H9 (cell line): ENCODE measurements around the gene GHR. TPM values are rescaled to one million over a fixed set of nuclear protein-coding genes. Genes with fewer than 3 reads are reported as not detected.

ENCODE experiments used
- DNase-seq: peaks from one replicate; pipeline ENCODE4 v3.0.0-alpha.2; 2017
- H2AFZ ChIP-seq: one replicate; pipeline ENCODE4 v1.6.1; 2013; ENCODE audit warnings: mild to moderate bottlenecking, low read length, control low read depth, moderate library complexity
- H2AK5ac ChIP-seq: 2 replicates; pipeline ENCODE4 v1.6.1; 2013; ENCODE audit warnings: low read length, control low read depth, mixed read lengths; ENCODE audit not compliant: insufficient read length
- H2BK120ac ChIP-seq: one replicate; pipeline ENCODE4 v1.6.1; 2013; ENCODE audit warnings: low read depth, mild to moderate bottlenecking, low read length, control low read depth, inconsistent platforms; ENCODE audit not compliant: poor library complexity, severe bottlenecking
- H2BK12ac ChIP-seq: 2 replicates; pipeline ENCODE4 v1.6.1; 2013; ENCODE audit warnings: low read length, control low read depth, mixed read lengths, low read depth; ENCODE audit not compliant: insufficient read length
- H2BK15ac ChIP-seq: 2 replicates; pipeline ENCODE4 v1.6.1; 2013; ENCODE audit warnings: low read depth, low read length, control low read depth
- H2BK20ac ChIP-seq: one replicate; pipeline ENCODE4 v1.6.1; 2013; ENCODE audit warnings: low read depth, mild to moderate bottlenecking, low read length, control low read depth, inconsistent platforms; ENCODE audit not compliant: poor library complexity, severe bottlenecking
- H2BK5ac ChIP-seq: 2 replicates; pipeline ENCODE4 v1.6.1; 2013; ENCODE audit warnings: low read length, control low read depth, mixed read lengths; ENCODE audit not compliant: insufficient read length
- H3K14ac ChIP-seq: 2 replicates; pipeline ENCODE4 v1.6.1; 2013; ENCODE audit warnings: low read length, control low read depth; ENCODE audit not compliant: insufficient read depth
- H3K18ac ChIP-seq: 2 replicates; pipeline ENCODE4 v1.6.1; 2013; ENCODE audit warnings: low read depth, mild to moderate bottlenecking, mixed read lengths, low read length, control low read depth; ENCODE audit not compliant: insufficient read length
- H3K23ac ChIP-seq: 2 replicates; pipeline ENCODE4 v1.6.1; 2013; ENCODE audit warnings: low read length, control low read depth, mixed read lengths, low read depth; ENCODE audit not compliant: insufficient read length
- H3K23me2 ChIP-seq: 2 replicates; pipeline ENCODE4 v1.6.1; 2013; ENCODE audit warnings: low read depth, mild to moderate bottlenecking, mixed read lengths, low read length, control low read depth; ENCODE audit not compliant: insufficient read length, poor library complexity, severe bottlenecking
- H3K27ac ChIP-seq: 2 replicates; pipeline ENCODE4 v1.5.1; 2013; ENCODE audit warnings: low read length, control low read depth, mixed read lengths, low read depth; ENCODE audit not compliant: insufficient read length
- H3K27me3 ChIP-seq: 2 replicates; pipeline ENCODE4 v1.6.1; 2013; ENCODE audit warnings: low read length, control low read depth, inconsistent platforms; ENCODE audit not compliant: insufficient read depth
- H3K4ac ChIP-seq: 2 replicates; pipeline ENCODE4 v1.6.1; 2013; ENCODE audit warnings: low read depth, mild to moderate bottlenecking, control low read depth, inconsistent platforms, low read length, moderate library complexity
- H3K4me1 ChIP-seq: 2 replicates; pipeline ENCODE4 v1.6.1; 2013; ENCODE audit warnings: low read length, control low read depth, inconsistent platforms; ENCODE audit not compliant: insufficient read depth
- H3K4me2 ChIP-seq: 2 replicates; pipeline ENCODE4 v1.6.1; 2013; ENCODE audit warnings: low read length, control low read depth, mixed read lengths; ENCODE audit not compliant: insufficient read length, insufficient read depth
- H3K56ac ChIP-seq: 2 replicates; pipeline ENCODE4 v1.6.1; 2013; ENCODE audit warnings: low read depth, mild to moderate bottlenecking, mixed read lengths, low read length, control low read depth; ENCODE audit not compliant: insufficient read length
- H3K79me1 ChIP-seq: 2 replicates; pipeline ENCODE4 v1.6.1; 2013; ENCODE audit warnings: low read depth, mild to moderate bottlenecking, moderate library complexity, low read length, control low read depth, inconsistent platforms; ENCODE audit not compliant: insufficient read depth, poor library complexity, severe bottlenecking
- H3K79me2 ChIP-seq: 2 replicates; pipeline ENCODE4 v1.6.1; 2013; ENCODE audit warnings: low read length, control low read depth, inconsistent platforms; ENCODE audit not compliant: insufficient read depth
- H3K9ac ChIP-seq: 2 replicates; pipeline ENCODE4 v1.6.1; 2013; ENCODE audit warnings: low read length, control low read depth, mixed read lengths; ENCODE audit not compliant: insufficient read length; ENCODE audit errors: extremely low read depth
- H3K9me3 ChIP-seq: one replicate; pipeline ENCODE4 v1.6.1; 2013; ENCODE audit warnings: low read depth, low read length, inconsistent platforms; ENCODE audit not compliant: control insufficient read depth
- H3T11ph ChIP-seq: one replicate; pipeline ENCODE4 v1.6.1; 2013; ENCODE audit warnings: mild to moderate bottlenecking, low read length, control low read depth, inconsistent platforms
- H4K20me1 ChIP-seq: one replicate; pipeline ENCODE4 v1.6.1; 2013; ENCODE audit not compliant: control insufficient read depth, insufficient read length, insufficient read depth
- H4K5ac ChIP-seq: 2 replicates; pipeline ENCODE4 v1.6.1; 2013; ENCODE audit warnings: low read depth, mild to moderate bottlenecking, mixed read lengths, low read length, control low read depth; ENCODE audit not compliant: insufficient read length
- H4K8ac ChIP-seq: replicated peaks from 2 replicates; pipeline ENCODE4 v1.6.1; 2013; ENCODE audit warnings: low read length, control low read depth, mixed read lengths, low read depth; ENCODE audit not compliant: insufficient read length
- H4K91ac ChIP-seq: 2 replicates; pipeline ENCODE4 v1.6.1; 2013; ENCODE audit warnings: low read depth, mild to moderate bottlenecking, moderate library complexity, mixed read lengths, low read length, control low read depth; ENCODE audit not compliant: insufficient read length
- H3K27ac Mint-ChIP-seq, 3 experiments: 2 replicates in 2 of 3; 3 replicates in 1 of 3; pipeline ENCODE4 v1.8.0; 2020 to 2021; ENCODE audit warnings: mixed read lengths in 3 of 3, mild to moderate bottlenecking in 1 of 3, moderate library complexity in 1 of 3
- H3K27me3 Mint-ChIP-seq: 2 replicates; pipeline ENCODE4 v1.8.0; 2021; ENCODE audit warnings: low read depth, mild to moderate bottlenecking, moderate library complexity, mixed read lengths
- H3K36me3 Mint-ChIP-seq, 3 experiments: 2 replicates in 2 of 3; 3 replicates in 1 of 3; pipeline ENCODE4 v1.8.0; 2020 to 2021; ENCODE audit warnings: low read depth in 3 of 3, mixed read lengths in 3 of 3; ENCODE audit not compliant: insufficient read depth in 1 of 3
- H3K4me1 Mint-ChIP-seq, 2 experiments: 2 replicates each; pipeline ENCODE4 v1.8.0; 2020; ENCODE audit warnings: mixed read lengths in 2 of 2
- H3K4me3 Mint-ChIP-seq, 2 experiments: 2 replicates in 1 of 2; 3 replicates in 1 of 2; pipeline ENCODE4 v1.8.0; 2020 to 2021; ENCODE audit warnings: mild to moderate bottlenecking in 2 of 2, mixed read lengths in 2 of 2, moderate library complexity in 1 of 2
- H3K9me3 Mint-ChIP-seq, 2 experiments: 2 replicates in 1 of 2; 3 replicates in 1 of 2; pipeline ENCODE4 v1.8.0; 2020; ENCODE audit warnings: mild to moderate bottlenecking in 2 of 2, mixed read lengths in 2 of 2, moderate library complexity in 1 of 2
- WGBS: extraction: QIAGEN DNeasy Blood & Tissue Kit; methylation state at CpG from one replicate; pipeline ENCODE4 v1.1.7; 2013; ENCODE audit warnings: missing lambda C conversion rate, low lambda C conversion rate, mixed read lengths; ENCODE audit not compliant: insufficient read length; ENCODE audit errors: extremely low coverage; 5-methylcytosine and 5-hydroxymethylcytosine counted together
- total RNA-seq: library from RNA; stranded (reverse); gene quantifications from 2 replicates; pipeline ENCODE4 v1.2.1, GENCODE V29; 2021
- TF ChIP-seq, protein P1 (sequence below): fragments of 200-600 bp; sonication (generic); conservative IDR thresholded peaks from 3 replicates; pipeline ENCODE4 v1.8.0; 2021; ENCODE audit warnings: antibody characterized with exemption, mild to moderate bottlenecking

Gene GHR
- total RNA-seq, 1 experiment from 2014 or later, result 0.20 TPM

DNA sequence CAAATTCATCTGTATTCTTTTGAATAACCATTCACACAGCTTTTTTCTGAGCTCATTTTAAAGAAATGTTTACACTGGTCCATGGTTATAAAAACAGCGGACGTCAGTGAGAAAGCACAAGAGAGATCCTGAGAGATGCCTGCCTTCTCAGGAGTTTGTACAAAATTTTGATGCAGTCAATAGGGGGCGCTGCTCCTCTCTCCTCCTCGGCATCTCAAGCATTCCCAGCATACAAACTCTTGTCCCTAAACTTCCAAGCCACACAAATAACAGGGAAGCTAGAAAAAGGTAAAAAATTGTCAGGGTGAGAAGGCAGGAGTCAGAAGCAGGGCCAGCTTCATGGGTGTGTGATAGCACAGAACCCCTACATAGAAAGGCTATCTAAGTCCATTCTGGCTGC is 322.2 kb downstream of the GHR start:
- H3K79me1 ChIP-seq, result no peaks in the 10 kb centered on the region
- H4K8ac ChIP-seq, result no peak overlapping the region
- no CpG with 5 or more reads among the region's 4 CpGs for WGBS
- H3K4ac ChIP-seq, result no peak overlapping the region
- DNase-seq, result peak; percentile 61
- H3K18ac ChIP-seq, result no peak overlapping the region
- H4K5ac ChIP-seq, result no peak overlapping the region
- H3K4me1 ChIP-seq, result no peaks in the 10 kb centered on the region
- H3K4me1 Mint-ChIP-seq, result peaks cover 8 to 13% of the 10 kb centered on the region in 2 experiments; a peak in 3 of 4 replicates
- no peaks in the 10 kb centered on the region for H3K27me3 Mint-ChIP-seq
- H4K91ac ChIP-seq, result no peak overlapping the region
- H3K4me3 Mint-ChIP-seq, result no peak overlapping the region
- TF ChIP-seq, protein P1, sequence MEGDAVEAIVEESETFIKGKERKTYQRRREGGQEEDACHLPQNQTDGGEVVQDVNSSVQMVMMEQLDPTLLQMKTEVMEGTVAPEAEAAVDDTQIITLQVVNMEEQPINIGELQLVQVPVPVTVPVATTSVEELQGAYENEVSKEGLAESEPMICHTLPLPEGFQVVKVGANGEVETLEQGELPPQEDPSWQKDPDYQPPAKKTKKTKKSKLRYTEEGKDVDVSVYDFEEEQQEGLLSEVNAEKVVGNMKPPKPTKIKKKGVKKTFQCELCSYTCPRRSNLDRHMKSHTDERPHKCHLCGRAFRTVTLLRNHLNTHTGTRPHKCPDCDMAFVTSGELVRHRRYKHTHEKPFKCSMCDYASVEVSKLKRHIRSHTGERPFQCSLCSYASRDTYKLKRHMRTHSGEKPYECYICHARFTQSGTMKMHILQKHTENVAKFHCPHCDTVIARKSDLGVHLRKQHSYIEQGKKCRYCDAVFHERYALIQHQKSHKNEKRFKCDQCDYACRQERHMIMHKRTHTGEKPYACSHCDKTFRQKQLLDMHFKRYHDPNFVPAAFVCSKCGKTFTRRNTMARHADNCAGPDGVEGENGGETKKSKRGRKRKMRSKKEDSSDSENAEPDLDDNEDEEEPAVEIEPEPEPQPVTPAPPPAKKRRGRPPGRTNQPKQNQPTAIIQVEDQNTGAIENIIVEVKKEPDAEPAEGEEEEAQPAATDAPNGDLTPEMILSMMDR, result peak; percentile 83
- peak overlapping the region in 1 of 3 experiments; percentile 38; a peak in 2 of 7 replicates for H3K27ac Mint-ChIP-seq
- no peaks in the 10 kb centered on the region for H3K79me2 ChIP-seq
- H3T11ph ChIP-seq, result no peak overlapping the region
- H2AFZ ChIP-seq, result no peak overlapping the region
- no peak overlapping the region for H2BK20ac ChIP-seq
- no peaks in the 10 kb centered on the region for H3K27me3 ChIP-seq
- no peak overlapping the region for H2BK5ac ChIP-seq
- no peak overlapping the region for H3K56ac ChIP-seq
- no peaks in the 10 kb centered on the region for H4K20me1 ChIP-seq
- no peaks in the 10 kb centered on the region for H3K23me2 ChIP-seq
- H2BK120ac ChIP-seq, result no peak overlapping the region
- peaks cover 0 to 5% (median 2%) of the 10 kb centered on the region in 3 experiments; a peak in 3 of 7 replicates for H3K36me3 Mint-ChIP-seq
- H2AK5ac ChIP-seq, result no peak overlapping the region
- no peak overlapping the region for H3K4me2 ChIP-seq
- no peak overlapping the region for H3K14ac ChIP-seq
- H3K23ac ChIP-seq, result no peak overlapping the region
- H3K27ac ChIP-seq, result no peak overlapping the region
- peaks cover 9 to 10% of the 10 kb centered on the region in 2 experiments for H3K9me3 Mint-ChIP-seq
- H2BK12ac ChIP-seq, result no peak overlapping the region
- H3K9ac ChIP-seq, result no peak overlapping the region
- H2BK15ac ChIP-seq, result no peak overlapping the region
- no peaks in the 10 kb centered on the region for H3K9me3 ChIP-seq
